ENCODE data around the gene ARHGEF28.

GRCh38 chr5:73828465-73828864, 202.5 kb downstream of the ARHGEF28 start:
- TF ChIP-seq CTCF (IDR thresholded peaks at IDR 0.05) (no peak), POLR2A (IDR thresholded peaks at IDR 0.05) (no peak)

Measured in right lobe of liver (tissue), 4 donors.